GM12878 (cell line): ENCODE measurements around the gene PCDHA10. TPM values are rescaled to one million over a fixed set of nuclear protein-coding genes. Genes with fewer than 3 reads are reported as not detected.

Experiments used
- ATAC-seq: fragments of 200-7000 bp; cut with Tn5 transposase; 3 replicates; pipeline ENCODE4 v1.9.1; 2020; ENCODE audit warnings: mild to moderate bottlenecking, moderate library complexity
- BruUV-seq: library from RNA; stranded (reverse); fragments of 400-500 nt; replicated peaks from 2 replicates; lab custom pipeline; 2021; lab: Mats Ljungman, UMichigan
- CTCF ChIA-PET: fragments of 300-600 bp; sonication (Branson Sonifier 250); formaldehyde crosslinking; extraction: SDS; loops from one replicate; lab custom pipeline; 2021; ENCODE audit warnings: inconsistent platforms; lab: Yijun Ruan, JAX
- POLR2A ChIA-PET: fragments of 350-600 bp; formaldehyde crosslinking; extraction: SDS; loops from one replicate; lab custom pipeline; 2021; ENCODE audit warnings: inconsistent platforms; lab: Charles Lee
- RAD21 ChIA-PET: fragments of 300-600 bp; sonication (Branson Sonifier 250); formaldehyde crosslinking; loops from one replicate; lab custom pipeline; 2023; ENCODE audit warnings: antibody characterized with exemption; ENCODE audit not compliant: unreplicated experiment; lab: Charles Lee
- SMC1A ChIA-PET: fragments of 300-600 bp; sonication (Branson Sonifier 250); formaldehyde crosslinking; loops from one replicate; lab custom pipeline; 2023; ENCODE audit not compliant: unreplicated experiment, uncharacterized antibody; lab: Charles Lee
- DNase-seq: peaks from one replicate; pipeline ENCODE4 v3.0.0-alpha.2; 2011; ENCODE audit warnings: low read depth, low spot score
- FAIRE-seq: peaks from 3 replicates; lab custom pipeline; 2011; peaks lifted over from hg19 to GRCh38; lab: Jason Lieb, UNC
- H2AFZ ChIP-seq: 2 replicates; pipeline ENCODE4 v1.6.0; 2011; ENCODE audit warnings: low read depth, low read length, control low read depth; ENCODE audit not compliant: control insufficient read depth
- H3K27ac ChIP-seq: 2 replicates; pipeline ENCODE4 v1.5.1; 2011; ENCODE audit warnings: control low read depth; ENCODE audit not compliant: control insufficient read depth, insufficient read depth
- H3K27me3 ChIP-seq, 2 experiments: replicated peaks in 1 of 2; 2 replicates each; pipeline versions ENCODE4 v1.6.0 to v1.6.1; 2011; ENCODE audit warnings: low read length in 1 of 2; ENCODE audit not compliant: control insufficient read depth in 2 of 2, insufficient read depth in 2 of 2
- H3K36me3 ChIP-seq, 2 experiments: 2 replicates each; pipeline ENCODE4 v1.5.1; 2011; ENCODE audit warnings: low read length in 1 of 2; ENCODE audit not compliant: control insufficient read depth in 2 of 2, insufficient read depth in 2 of 2
- H3K4me1 ChIP-seq: 2 replicates; pipeline ENCODE4 v1.6.1; 2011; ENCODE audit warnings: mild to moderate bottlenecking, low read length, moderate library complexity, mixed read lengths; ENCODE audit not compliant: control insufficient read depth, insufficient read depth
- H3K4me2 ChIP-seq: 2 replicates; pipeline ENCODE4 v1.6.0; 2011; ENCODE audit warnings: control low read depth; ENCODE audit not compliant: control insufficient read depth, insufficient read depth
- H3K4me3 ChIP-seq: fragments of 200-600 bp; sonication (generic); 2 replicates; pipeline ENCODE4 v1.5.1; 2016
- H3K79me2 ChIP-seq: 2 replicates; pipeline ENCODE4 v1.6.0; 2011; ENCODE audit warnings: low read length; ENCODE audit not compliant: control insufficient read depth, insufficient read depth
- H3K9ac ChIP-seq: 2 replicates; pipeline ENCODE4 v1.8.0; 2011; ENCODE audit warnings: low read length, control low read depth, mixed read lengths; ENCODE audit not compliant: control insufficient read depth, insufficient read depth
- H3K9me3 ChIP-seq: replicated peaks from 3 replicates; pipeline ENCODE4 v1.5.1; 2011; ENCODE audit warnings: mild to moderate bottlenecking, low read length; ENCODE audit not compliant: control insufficient read depth, insufficient read depth
- H4K20me1 ChIP-seq: 2 replicates; pipeline ENCODE4 v1.6.0; 2011; ENCODE audit not compliant: control insufficient read depth, insufficient read depth
- CBX3 ChIP-seq: fragments of 200-600 bp; sonication (generic); IDR thresholded peaks from 2 replicates; pipeline ENCODE4 v1.6.1; 2016; ENCODE audit warnings: low read depth, borderline replicate concordance
- KDM1A ChIP-seq: fragments of 200-600 bp; sonication (generic); IDR thresholded peaks from 2 replicates; pipeline ENCODE4 v1.6.1; 2016; ENCODE audit warnings: borderline replicate concordance
- MYB ChIP-seq: fragments of 150-350 bp; IDR thresholded peaks from 2 replicates; pipeline ENCODE4 v1.6.1; 2014; ENCODE audit warnings: mild to moderate bottlenecking, low read depth, low read length, borderline replicate concordance
- SP1 ChIP-seq: IDR thresholded peaks from one replicate; pipeline ENCODE4 v1.6.1; 2011; ENCODE audit warnings: low read depth, low read length
- WGBS: methylation state at CpG from one replicate; pipeline ENCODE4 v1.1.6; 2016; ENCODE audit warnings: low lambda C conversion rate; ENCODE audit not compliant: insufficient replicate concordance, insufficient coverage; ENCODE audit errors: missing lambda C conversion rate; 5-methylcytosine and 5-hydroxymethylcytosine counted together
- in situ Hi-C: fragments of 300-500 bp; cut with MboI; formaldehyde crosslinking; loops from 9 replicates; pipeline ENCODE4 v1.14.3; 2018; ENCODE audit warnings: mixed read lengths
- intact Hi-C: fragments of 100-400 bp; cut with micrococcal nuclease; formaldehyde crosslinking; loops from one replicate; pipeline ENCODE4 v1.14.2; 2022; ENCODE audit not compliant: unreplicated experiment
- polyA plus RNA-seq, 11 experiments: library from polyadenylated mRNA; depleted of rRNA in 4 of 11; unstranded in 6 of 11; stranded (reverse) in 5 of 11; fragments of >200 nt; fragmentation: Nextera tagmentation in 4 of 11; fragmentation: Illumina TruSeq in 1 of 11; extraction: Ambion mirVana in 4 of 11; extraction: Trizol in 1 of 11; gene quantifications; 1 replicate in 1 of 11; 2 replicates in 10 of 11; pipeline versions ENCODE4 v1.2.1 to v1.2.3, GENCODE V29; 2011 to 2016; ENCODE audit warnings: inconsistent platforms in 2 of 11, missing spikeins in 2 of 11, low read depth in 1 of 11
- total RNA-seq, 4 experiments: library from RNA; depleted of rRNA in 3 of 4; stranded (reverse); fragments of >200 nt in 3 of 4; fragmentation: Illumina TruSeq in 1 of 4; extraction: Trizol in 1 of 4; gene quantifications; 2 replicates each; pipeline versions ENCODE4 v1.2.1 to v1.2.3, GENCODE V29; 2013 to 2021
- TF ChIP-seq, protein P1 (sequence below): fragments of 450-650 bp; IDR thresholded peaks from 2 replicates; pipeline ENCODE4 v1.6.1; 2017; ENCODE audit warnings: antibody characterized with exemption, mild to moderate bottlenecking, moderate library complexity
- TF ChIP-seq, protein P2 (sequence below): fragments of 450-650 bp; IDR thresholded peaks from 2 replicates; pipeline ENCODE4 v1.6.1; 2018; ENCODE audit warnings: mild to moderate bottlenecking, low read depth, moderate library complexity; ENCODE audit not compliant: partially characterized antibody
- TF ChIP-seq, protein P3 (sequence below): fragments of 450-650 bp; IDR thresholded peaks from 2 replicates; pipeline ENCODE4 v1.6.1; 2017; ENCODE audit warnings: mild to moderate bottlenecking, moderate library complexity
- TF ChIP-seq, protein P4 (sequence below): fragments of 450-650 bp; IDR thresholded peaks from 2 replicates; pipeline ENCODE4 v1.6.1; 2017; ENCODE audit warnings: borderline replicate concordance
- TF ChIP-seq, protein P5 (sequence below): IDR thresholded peaks from 2 replicates; pipeline ENCODE4 v1.6.1; 2012; ENCODE audit warnings: low read depth, low read length, improper control_type of control experiment

The PCDHA10 gene
- total and polyA plus RNA-seq, 10 of the 15 experiments (the other 5 are each of a cell fraction or from before 2014, with no cell fraction given): 0.01 to 0.06 (median 0.03) TPM; not detected in 5

DNA sequence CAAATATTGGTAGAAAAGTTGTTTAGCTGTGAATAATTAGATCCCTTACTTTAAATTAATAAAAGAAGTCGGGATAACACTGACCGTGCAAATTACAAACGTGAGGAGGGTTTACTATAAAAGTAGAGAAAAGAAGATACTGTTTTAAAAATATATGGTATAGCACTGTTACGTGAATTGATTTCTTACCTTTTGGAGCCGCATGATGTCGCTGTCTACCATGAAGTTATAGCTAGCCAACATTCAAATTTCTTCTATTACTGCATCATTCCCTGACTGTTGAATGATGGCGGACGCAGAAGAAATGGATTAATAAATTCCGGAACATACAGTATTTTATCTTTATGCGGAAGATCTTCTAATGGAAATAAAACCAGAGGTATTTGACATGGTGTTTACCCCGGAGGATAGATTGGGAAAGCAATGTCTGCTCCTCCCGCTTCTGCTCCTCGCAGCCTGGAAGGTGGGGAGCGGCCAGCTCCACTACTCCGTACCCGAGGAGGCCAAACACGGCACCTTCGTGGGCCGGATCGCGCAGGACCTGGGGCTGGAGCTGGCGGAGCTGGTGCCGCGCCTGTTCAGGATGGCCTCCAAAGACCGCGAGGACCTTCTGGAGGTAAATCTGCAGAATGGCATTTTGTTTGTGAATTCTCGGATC, 27.9 kb upstream of the PCDHA10 start, which contains the start of gene PCDHA6:
Gene PCDHA6, plus strand, starts transcription at position 257 of the 658 bp plus-strand sequence. Its CDS starts 132 bp downstream, at position 389.
- no peaks in the 10 kb centered on the region; the same call in 1 of the 3 replicates for H3K9me3 ChIP-seq
- POLR2A ChIA-PET: no interaction called here
- intact Hi-C loops (no loop called here), in situ Hi-C loops (no loop called here)
- H3K36me3 ChIP-seq: no peaks in the 10 kb centered on the region
- CTCF ChIA-PET: no interaction called here
- RAD21 ChIA-PET: no interaction called here
- H3K9ac ChIP-seq: no peak within 1 kb of the TSS
- H3K4me3 ChIP-seq: no peak within 1 kb of the TSS
- H2AFZ ChIP-seq: no peak within 1 kb of the TSS
- H3K79me2 ChIP-seq: no peaks in the 10 kb centered on the region
- no peak for ATAC-seq
- H3K4me2 ChIP-seq: no peak within 1 kb of the TSS
- SMC1A ChIA-PET: no interaction called here
- H3K27ac ChIP-seq: no peak within 1 kb of the TSS
- no TSS peak for BruUV-seq
- H3K27me3 ChIP-seq: no peaks in the 10 kb centered on the region
- no peaks in the 10 kb centered on the region for H4K20me1 ChIP-seq
- WGBS: 46% methylated on average over 27 of the region's 27 CpGs
- H3K4me1 ChIP-seq: no peaks in the 10 kb centered on the region
- no peak for FAIRE-seq
- DNase-seq: no peak
- TF ChIP-seq CBX3 (no peak), MYB (no peak), SP1 (no peak), KDM1A (no peak)
- TF ChIP-seq, protein P1, sequence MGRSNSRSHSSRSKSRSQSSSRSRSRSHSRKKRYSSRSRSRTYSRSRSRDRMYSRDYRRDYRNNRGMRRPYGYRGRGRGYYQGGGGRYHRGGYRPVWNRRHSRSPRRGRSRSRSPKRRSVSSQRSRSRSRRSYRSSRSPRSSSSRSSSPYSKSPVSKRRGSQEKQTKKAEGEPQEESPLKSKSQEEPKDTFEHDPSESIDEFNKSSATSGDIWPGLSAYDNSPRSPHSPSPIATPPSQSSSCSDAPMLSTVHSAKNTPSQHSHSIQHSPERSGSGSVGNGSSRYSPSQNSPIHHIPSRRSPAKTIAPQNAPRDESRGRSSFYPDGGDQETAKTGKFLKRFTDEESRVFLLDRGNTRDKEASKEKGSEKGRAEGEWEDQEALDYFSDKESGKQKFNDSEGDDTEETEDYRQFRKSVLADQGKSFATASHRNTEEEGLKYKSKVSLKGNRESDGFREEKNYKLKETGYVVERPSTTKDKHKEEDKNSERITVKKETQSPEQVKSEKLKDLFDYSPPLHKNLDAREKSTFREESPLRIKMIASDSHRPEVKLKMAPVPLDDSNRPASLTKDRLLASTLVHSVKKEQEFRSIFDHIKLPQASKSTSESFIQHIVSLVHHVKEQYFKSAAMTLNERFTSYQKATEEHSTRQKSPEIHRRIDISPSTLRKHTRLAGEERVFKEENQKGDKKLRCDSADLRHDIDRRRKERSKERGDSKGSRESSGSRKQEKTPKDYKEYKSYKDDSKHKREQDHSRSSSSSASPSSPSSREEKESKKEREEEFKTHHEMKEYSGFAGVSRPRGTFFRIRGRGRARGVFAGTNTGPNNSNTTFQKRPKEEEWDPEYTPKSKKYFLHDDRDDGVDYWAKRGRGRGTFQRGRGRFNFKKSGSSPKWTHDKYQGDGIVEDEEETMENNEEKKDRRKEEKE: no peak
- TF ChIP-seq, protein P2, sequence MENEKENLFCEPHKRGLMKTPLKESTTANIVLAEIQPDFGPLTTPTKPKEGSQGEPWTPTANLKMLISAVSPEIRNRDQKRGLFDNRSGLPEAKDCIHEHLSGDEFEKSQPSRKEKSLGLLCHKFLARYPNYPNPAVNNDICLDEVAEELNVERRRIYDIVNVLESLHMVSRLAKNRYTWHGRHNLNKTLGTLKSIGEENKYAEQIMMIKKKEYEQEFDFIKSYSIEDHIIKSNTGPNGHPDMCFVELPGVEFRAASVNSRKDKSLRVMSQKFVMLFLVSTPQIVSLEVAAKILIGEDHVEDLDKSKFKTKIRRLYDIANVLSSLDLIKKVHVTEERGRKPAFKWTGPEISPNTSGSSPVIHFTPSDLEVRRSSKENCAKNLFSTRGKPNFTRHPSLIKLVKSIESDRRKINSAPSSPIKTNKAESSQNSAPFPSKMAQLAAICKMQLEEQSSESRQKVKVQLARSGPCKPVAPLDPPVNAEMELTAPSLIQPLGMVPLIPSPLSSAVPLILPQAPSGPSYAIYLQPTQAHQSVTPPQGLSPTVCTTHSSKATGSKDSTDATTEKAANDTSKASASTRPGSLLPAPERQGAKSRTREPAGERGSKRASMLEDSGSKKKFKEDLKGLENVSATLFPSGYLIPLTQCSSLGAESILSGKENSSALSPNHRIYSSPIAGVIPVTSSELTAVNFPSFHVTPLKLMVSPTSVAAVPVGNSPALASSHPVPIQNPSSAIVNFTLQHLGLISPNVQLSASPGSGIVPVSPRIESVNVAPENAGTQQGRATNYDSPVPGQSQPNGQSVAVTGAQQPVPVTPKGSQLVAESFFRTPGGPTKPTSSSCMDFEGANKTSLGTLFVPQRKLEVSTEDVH: no peak
- TF ChIP-seq, protein P3, sequence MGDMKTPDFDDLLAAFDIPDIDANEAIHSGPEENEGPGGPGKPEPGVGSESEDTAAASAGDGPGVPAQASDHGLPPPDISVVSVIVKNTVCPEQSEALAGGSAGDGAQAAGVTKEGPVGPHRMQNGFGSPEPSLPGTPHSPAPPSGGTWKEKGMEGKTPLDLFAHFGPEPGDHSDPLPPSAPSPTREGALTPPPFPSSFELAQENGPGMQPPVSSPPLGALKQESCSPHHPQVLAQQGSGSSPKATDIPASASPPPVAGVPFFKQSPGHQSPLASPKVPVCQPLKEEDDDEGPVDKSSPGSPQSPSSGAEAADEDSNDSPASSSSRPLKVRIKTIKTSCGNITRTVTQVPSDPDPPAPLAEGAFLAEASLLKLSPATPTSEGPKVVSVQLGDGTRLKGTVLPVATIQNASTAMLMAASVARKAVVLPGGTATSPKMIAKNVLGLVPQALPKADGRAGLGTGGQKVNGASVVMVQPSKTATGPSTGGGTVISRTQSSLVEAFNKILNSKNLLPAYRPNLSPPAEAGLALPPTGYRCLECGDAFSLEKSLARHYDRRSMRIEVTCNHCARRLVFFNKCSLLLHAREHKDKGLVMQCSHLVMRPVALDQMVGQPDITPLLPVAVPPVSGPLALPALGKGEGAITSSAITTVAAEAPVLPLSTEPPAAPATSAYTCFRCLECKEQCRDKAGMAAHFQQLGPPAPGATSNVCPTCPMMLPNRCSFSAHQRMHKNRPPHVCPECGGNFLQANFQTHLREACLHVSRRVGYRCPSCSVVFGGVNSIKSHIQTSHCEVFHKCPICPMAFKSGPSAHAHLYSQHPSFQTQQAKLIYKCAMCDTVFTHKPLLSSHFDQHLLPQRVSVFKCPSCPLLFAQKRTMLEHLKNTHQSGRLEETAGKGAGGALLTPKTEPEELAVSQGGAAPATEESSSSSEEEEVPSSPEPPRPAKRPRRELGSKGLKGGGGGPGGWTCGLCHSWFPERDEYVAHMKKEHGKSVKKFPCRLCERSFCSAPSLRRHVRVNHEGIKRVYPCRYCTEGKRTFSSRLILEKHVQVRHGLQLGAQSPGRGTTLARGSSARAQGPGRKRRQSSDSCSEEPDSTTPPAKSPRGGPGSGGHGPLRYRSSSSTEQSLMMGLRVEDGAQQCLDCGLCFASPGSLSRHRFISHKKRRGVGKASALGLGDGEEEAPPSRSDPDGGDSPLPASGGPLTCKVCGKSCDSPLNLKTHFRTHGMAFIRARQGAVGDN: no peak
- TF ChIP-seq, protein P4, sequence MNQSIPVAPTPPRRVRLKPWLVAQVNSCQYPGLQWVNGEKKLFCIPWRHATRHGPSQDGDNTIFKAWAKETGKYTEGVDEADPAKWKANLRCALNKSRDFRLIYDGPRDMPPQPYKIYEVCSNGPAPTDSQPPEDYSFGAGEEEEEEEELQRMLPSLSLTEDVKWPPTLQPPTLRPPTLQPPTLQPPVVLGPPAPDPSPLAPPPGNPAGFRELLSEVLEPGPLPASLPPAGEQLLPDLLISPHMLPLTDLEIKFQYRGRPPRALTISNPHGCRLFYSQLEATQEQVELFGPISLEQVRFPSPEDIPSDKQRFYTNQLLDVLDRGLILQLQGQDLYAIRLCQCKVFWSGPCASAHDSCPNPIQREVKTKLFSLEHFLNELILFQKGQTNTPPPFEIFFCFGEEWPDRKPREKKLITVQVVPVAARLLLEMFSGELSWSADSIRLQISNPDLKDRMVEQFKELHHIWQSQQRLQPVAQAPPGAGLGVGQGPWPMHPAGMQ: no peak
- TF ChIP-seq, protein P5, sequence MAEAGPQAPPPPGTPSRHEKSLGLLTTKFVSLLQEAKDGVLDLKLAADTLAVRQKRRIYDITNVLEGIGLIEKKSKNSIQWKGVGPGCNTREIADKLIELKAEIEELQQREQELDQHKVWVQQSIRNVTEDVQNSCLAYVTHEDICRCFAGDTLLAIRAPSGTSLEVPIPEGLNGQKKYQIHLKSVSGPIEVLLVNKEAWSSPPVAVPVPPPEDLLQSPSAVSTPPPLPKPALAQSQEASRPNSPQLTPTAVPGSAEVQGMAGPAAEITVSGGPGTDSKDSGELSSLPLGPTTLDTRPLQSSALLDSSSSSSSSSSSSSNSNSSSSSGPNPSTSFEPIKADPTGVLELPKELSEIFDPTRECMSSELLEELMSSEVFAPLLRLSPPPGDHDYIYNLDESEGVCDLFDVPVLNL: no peak
